ENCODE data around the gene LRRC46.

- TF ChIP-seq SNRNP70 (IDR thresholded peaks at IDR 0.05; ENCODE audit: low read depth, low read length) (no peak), CTCF (CRISPR knock-in tag; IDR thresholded peaks at IDR 0.05) (peak; percentile 80)
These were observed 29.0 kb upstream of the LRRC46 start for GRCh38 chr17:47802341-47803022.

All from HepG2 (cell line).